ENCODE results near the gene TPPP.

The TPPP gene

DNA sequence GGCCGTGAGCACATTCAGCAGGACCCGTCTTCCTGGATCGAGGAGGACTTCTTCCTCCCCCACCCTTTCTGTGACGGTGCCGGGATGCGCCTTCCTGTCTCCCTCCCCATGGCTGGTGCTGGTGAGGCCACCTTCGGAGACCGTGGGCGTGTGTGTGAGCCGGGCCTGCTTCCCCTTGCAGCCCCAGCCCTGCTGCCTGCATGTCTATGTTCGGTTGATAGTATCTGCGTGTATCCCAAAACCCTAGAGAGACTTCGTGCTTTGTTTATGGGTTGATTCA is 68.3 kb downstream of the TPPP start:
- DNase-seq (ENCODE audit: low read depth in 2 of 2) = no peak

- no peak for DNase-seq (ENCODE audit: low read depth in 2 of 2)
Observed at GRCh38 chr5:624118-624950, 68.8 kb downstream of the TPPP start.

DNA sequence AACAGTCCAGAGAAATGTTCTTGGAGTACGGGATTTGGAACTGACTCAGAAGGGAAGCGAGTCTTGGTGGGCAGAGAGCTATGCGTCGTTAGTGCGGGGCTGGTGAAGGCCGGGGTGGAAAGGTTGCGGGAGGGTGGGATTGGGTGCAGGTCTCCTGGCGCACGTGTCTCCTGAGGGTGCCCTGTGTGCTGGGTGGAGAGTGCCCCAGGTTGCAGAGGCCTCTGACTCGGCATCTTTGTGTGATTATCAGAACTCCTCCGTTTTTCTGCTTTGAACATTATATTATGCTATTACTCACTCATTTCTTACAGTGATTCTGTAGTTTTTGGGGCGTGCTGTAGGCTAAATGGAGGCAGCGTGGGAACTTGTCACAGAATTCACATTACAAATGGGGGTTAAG is 69.6 kb downstream of the TPPP start:
- no peak for DNase-seq (ENCODE audit: low read depth in 2 of 2)

GRCh38 chr5:622946-623522 is 70.1 kb downstream of the TPPP start:
- DNase-seq (ENCODE audit: low read depth in 2 of 2) = no peak

GRCh38 chr5:622359-622758 is 70.8 kb downstream of the TPPP start:
- no peak for DNase-seq (ENCODE audit: low read depth in 2 of 2)

GRCh38 chr5:621341-621761 is 71.8 kb downstream of the TPPP start:
- no peak for DNase-seq (ENCODE audit: low read depth in 2 of 2)

DNA sequence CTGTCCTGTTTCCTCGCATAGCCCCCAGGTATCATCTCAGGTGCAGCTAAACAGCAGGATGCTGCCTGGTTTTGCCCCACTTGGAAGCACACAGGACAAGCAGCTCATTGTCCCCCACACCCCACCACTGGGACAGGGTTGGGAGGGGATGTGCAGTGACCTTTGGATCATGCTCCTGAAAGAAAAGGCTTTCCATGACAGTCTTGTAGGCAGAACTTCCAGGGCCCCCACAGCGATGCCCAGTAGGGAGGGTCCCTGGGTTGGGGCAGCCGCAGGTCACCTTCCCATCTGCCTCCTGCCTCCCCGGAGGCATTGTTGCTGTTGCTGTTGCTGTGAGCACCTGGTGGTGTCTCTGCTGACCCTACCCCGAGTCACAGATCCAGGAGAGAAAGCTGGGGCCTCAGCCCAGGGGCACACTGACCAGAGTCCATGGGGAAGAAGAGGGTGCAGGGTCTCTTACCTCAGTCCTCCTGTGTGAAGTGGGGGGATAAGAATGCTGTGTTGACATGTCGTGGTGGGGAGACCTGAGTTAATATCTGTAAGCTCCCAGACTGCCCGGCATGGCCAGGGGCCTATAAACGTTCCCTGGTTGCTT is 72.5 kb downstream of the TPPP start:
- DNase-seq (ENCODE audit: low read depth in 2 of 2) = no peak

- no peak for DNase-seq (ENCODE audit: low read depth in 2 of 2)
Observed at GRCh38 chr5:620152-620551, 73.0 kb downstream of the TPPP start.

GRCh38 chr5:619444-619843 is 73.7 kb downstream of the TPPP start:
- DNase-seq (ENCODE audit: low read depth in 2 of 2) = no peak

DNA sequence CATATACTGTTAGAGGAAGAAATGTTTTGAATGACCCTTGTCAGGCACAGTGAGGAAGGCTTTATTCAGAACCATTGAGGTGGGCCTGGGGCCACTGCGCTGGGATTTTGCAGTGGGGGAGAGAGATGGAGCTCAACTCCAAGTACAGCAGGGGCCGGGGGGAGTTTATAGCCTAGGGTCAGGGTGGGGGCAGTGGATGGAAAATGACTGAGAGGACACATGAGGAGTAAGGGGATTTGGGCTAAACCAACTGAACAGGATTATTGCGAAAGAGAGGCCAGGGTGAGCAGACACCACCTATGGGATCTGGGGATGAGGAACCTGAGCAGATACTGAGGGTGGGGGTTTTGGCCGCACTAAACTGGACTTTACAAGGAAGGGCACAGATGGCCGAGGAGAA is 74.7 kb downstream of the TPPP start:
- DNase-seq (ENCODE audit: low read depth in 2 of 2) = no peak

GRCh38 chr5:617896-618295 is 75.3 kb downstream of the TPPP start:
- DNase-seq (ENCODE audit: low read depth in 2 of 2) = no peak

DNA sequence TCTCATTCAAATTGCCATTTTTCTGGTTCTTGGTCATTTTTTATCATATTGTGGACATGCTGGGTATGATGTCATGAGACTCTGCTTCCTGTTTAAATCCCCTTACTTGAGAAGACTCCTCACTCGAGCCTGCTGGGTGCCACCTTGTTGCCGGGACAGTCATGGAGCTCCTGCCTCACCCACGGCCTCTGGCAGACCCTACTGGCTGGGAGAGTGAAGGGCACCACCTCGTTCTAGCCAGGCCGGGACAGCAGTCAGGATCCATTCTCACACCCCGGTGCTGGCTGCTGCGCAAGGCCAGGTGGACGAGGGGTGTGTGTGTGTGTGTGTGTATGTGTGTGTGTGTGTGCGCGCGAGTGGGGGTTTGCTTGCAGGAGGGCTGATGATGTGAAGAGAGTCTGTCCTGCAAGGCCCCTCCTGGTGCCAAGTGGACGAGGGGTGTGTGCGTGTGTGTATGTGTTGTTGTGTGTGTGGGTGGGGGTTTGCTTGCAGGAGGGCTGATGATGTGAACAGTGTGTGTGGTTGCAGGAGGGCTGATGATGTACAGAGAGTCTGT is 76.6 kb downstream of the TPPP start:
- no peak for DNase-seq (ENCODE audit: low read depth in 2 of 2)

- DNase-seq (ENCODE audit: low read depth in 2 of 2) = no peak
Observed at GRCh38 chr5:612498-613424, 80.4 kb downstream of the TPPP start.

DNA sequence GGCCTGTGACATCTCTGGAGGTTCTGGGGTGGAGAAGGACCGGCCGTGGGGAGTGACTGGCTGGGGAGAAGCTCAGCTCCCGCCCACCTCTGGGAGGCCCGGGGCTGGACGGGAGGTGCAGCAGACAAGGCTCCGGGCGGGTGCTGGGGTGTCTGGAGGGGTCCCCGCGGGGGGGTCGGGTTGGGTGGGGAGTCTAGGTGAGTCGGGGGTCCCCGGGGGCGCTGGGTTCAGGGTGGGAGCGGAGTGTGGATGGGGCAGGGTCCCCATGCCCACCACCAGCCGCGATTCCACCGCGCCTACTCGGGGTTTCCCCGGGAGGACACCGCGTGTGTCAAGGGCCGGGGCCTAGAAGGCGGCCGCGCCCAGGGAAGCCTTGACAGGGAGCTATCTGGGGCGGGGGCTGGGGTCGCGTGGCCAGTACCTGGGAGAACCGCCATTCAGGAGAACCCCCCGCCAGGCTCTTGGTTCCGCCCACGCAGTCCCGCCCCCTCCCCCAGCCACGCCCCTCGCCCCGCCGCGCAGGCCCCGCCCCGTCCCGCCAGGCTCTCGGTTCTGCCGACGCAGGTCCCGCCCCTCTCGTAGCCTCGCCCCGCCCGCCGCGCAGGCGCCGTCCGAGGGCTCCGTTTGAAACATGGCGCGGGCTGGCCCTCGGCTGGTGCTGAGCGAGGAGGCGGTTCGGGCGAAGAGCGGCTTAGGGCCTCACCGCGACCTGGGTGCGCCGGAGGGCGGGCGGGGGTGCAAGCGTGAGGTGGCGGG is 81.2 kb downstream of the TPPP start, which contains the start of gene CEP72:
Gene CEP72, plus strand, starts transcription at position 610 of the 756 bp plus-strand sequence. Its CDS starts 22 bp downstream, at position 632.
- DNase-seq (ENCODE audit: low read depth in 2 of 2) = peak; percentile 86 to 87

DNA sequence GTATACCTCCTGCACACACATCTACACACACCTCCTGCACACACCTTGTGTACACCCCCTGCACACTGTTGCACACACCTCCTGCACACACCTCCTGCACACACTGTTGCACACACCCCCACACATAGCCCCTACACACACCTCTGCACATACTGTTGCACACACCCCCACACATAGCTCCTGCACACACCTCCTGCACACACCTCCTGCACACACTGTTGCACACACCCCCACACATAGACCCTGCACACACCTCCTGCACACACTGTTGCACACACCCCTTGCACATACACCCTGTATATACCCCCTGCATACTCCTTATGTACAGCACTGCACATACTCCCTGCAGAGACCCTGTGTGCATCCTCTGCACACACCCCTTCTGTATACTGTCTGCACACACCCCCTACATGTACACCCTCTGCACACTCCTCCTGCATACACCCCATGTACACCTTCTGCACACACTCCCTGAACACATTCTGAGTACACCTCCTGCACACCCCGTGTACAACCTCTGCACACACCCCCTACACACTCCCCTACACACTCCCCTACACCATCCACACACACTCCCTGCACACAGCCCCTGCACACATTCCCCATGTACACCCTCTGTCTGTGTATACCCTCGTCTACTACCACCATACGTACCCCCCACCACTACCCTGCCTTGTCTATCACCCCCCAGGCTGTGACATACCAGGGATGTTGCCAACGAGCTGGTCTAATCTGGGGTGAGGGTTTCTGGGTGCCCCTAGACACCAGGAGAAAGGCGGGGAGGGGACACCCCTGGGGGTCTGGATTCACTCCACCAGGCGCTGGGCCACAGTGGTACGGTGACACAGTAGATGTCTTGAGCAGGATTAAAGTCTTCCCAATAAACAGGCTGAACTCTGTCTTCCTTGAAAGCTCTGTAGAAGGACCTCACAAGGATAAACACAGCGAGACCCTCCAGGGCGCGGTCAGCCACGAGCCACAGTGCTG is 82.1 kb downstream of the TPPP start:
- DNase-seq (ENCODE audit: low read depth in 2 of 2) = no peak

GRCh38 chr5:610011-610743 is 83.0 kb downstream of the TPPP start:
- DNase-seq (ENCODE audit: low read depth in 2 of 2) = no peak

Measured in stimulated activated CD8-positive, alpha-beta memory T cell treated with anti-CD3 and anti-CD28 coated beads, Interleukin-15, amount 100 ng/mL, for 4 hours (primary cell).